Activated T-helper 1 cell treated with Interleukin-2 at 50 U/mL for 16 hours (primary cell): Measurements from ENCODE around the gene NSMF.
A peak's percentile ranks its signal among the peaks of the same experiment; 100 is the strongest.
"Not testable (repeated sequence)": the region's sequence is repeated elsewhere in the genome, so short reads cannot be mapped to it uniquely, and the experiment has no call there.

Experiments
- DNase-seq: peaks from one replicate; pipeline ENCODE4 v3.0.0-alpha.2; 2020; ENCODE audit warnings: low read depth

The NSMF gene

GRCh38 chr9:137477778-137478612, 18.9 kb upstream of the NSMF start:
- DNase-seq, result no peak

GRCh38 chr9:137476856-137477255, 17.7 kb upstream of the NSMF start:
- DNase-seq, result no peak

GRCh38 chr9:137475666-137476065, 16.5 kb upstream of the NSMF start:
- DNase-seq, result no peak

- no peak for DNase-seq
These were observed 15.1 kb upstream of the NSMF start for GRCh38 chr9:137474271-137474670.

GRCh38 chr9:137470785-137471184, 11.7 kb upstream of the NSMF start:
- DNase-seq, result no peak

GRCh38 chr9:137467896-137468295, 8.8 kb upstream of the NSMF start:
- no peak for DNase-seq

- no peak for DNase-seq
These were observed 8.0 kb upstream of the NSMF start for GRCh38 chr9:137467161-137467581.

GRCh38 chr9:137466389-137467085, 7.4 kb upstream of the NSMF start:
- not testable (repeated sequence) for DNase-seq

- DNase-seq, result no peak
These were observed 6.7 kb upstream of the NSMF start for GRCh38 chr9:137465720-137466388.

GRCh38 chr9:137465000-137465719, 6.0 kb upstream of the NSMF start:
- no peak for DNase-seq

GRCh38 chr9:137464291-137464999, 5.3 kb upstream of the NSMF start:
- no peak for DNase-seq

GRCh38 chr9:137463931-137464290, 4.8 kb upstream of the NSMF start:
- no peak for DNase-seq

GRCh38 chr9:137462986-137463930, 4.1 kb upstream of the NSMF start:
- no peak for DNase-seq

GRCh38 chr9:137462396-137462985, 3.4 kb upstream of the NSMF start:
- DNase-seq, result no peak

GRCh38 chr9:137461663-137462395, 2.7 kb upstream of the NSMF start:
- peak; percentile 74 for DNase-seq

- DNase-seq, result no peak
These were observed 2.2 kb upstream of the NSMF start for GRCh38 chr9:137461316-137461662.

- DNase-seq, result no peak
These were observed 1.5 kb upstream of the NSMF start for GRCh38 chr9:137460363-137461315.
